ENCODE data around the gene APBB1.
"Not testable (repeated sequence)": the region's sequence is repeated elsewhere in the genome, so short reads cannot be mapped to it uniquely, and the experiment has no call there.

Gene APBB1

DNA sequence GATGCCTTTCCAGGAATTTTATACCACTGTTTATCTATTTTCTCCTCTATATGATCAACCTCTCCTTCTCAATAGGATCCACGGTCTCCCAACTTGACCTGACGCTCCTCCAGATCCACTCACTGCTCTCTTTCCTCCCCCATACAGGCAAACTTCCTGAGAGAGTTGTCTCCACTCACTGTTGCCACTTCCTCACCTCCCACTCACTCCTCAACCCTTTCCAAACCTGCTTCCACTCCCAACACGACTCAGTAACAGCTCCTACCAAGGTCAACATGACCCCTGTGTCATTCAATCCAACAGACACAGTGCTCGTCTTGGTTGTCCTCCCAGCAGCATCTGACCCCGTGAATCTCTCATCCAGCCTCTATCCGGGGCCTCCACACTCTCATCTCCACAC lies 3.1 kb downstream of the APBB1 start:
- no peak for DNase-seq

DNA sequence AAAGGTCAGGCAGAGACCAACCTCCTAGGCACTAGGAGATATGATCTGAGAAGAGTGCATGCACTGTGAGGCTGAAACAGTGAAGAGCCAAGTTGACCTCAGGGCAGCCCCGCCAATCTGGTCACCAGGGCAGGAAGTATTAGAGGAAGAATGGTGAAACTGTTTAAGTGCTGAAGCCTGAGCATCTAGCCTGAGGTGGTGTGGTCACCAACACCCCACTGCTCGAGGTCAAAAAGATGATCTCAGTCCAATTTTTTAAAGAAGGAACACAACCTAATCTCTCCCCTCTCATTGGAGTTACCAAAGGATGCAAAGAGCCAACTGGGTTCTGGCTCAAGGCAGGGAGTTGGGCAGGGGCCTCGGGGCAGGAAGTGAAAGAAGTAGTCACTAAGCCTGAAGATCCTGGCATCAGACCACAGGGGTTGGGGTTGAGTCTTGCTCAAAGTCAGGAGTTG lies 4.0 kb downstream of the APBB1 start:
- DNase-seq: no peak

DNA sequence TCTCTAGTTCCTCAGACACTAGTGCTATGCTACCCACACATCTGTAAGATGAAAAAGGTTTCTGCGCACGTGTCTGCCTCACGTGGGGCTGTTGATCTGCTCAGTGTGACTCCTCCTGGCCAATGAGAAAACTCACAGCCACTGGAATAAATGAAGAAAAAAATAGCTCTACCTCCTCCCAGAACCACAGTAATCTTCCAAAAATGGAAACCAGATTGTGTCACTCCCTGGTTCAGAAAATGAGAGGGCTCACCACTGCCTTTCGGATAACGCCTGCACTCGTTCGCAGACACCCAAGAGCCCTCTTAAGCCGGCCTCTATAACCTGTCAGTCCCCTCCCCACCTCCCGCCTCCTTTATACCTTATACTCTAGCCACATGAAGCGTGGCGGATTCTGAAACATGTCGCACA lies 5.1 kb downstream of the APBB1 start:
- no peak for DNase-seq

DNA sequence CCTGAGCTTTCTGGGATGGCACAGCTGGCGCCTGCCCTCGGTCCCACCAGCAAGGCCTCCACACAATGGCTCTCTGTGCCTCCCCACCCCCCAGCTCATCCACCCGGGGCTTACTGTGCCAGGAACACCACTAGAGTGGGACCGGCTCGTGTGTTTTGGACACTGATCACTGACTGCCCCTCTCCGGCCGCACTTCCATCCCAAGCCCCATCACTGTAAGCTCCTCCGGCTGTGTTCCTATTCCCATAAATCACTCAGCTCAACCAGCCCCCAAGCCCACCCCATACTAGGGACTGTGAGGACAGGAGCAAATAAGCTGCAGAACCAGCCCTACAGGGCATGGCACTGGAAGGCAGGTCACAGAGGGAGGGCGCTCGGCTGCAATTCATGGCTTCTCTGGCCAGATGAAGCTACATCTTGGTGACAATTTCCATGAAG lies 7.3 kb downstream of the APBB1 start:
- no peak for DNase-seq

DNA sequence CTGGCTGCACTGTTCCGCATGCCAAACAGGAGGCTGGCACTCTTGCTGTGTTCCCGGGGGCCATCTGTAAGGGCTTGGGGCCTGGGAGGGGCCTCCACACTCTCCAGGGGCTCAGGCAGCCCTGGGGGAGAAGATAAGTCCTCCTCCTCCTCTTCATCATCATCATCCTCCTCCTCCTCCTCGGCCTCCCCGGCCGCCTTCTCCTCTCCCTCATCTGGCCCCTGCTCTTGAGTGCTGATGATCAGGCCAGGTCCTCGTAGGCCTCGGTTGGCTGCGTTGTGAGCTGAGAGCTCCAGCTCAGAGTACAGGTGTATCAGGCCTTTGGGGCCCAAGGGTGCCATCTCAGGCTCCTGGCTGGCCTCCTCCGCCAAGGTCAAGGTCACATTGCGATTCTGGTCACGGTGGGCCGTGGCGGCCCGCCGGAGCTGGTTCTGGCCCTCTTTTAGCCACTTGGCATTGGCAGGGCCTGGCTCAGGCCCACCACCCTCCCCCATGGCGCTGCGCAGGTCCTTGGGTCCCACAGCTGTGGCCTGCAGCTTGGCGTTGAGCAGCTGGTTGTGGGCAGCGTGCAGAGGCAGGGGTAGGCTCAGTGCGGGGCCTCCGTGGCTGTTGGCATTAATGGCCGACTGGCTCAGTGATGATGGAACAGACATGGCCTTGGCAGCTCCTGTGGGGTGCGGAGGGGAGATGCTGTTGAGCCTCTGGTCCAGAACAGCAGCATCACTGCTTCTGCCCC lies 8.0 kb downstream of the APBB1 start:
- no peak for DNase-seq

DNA sequence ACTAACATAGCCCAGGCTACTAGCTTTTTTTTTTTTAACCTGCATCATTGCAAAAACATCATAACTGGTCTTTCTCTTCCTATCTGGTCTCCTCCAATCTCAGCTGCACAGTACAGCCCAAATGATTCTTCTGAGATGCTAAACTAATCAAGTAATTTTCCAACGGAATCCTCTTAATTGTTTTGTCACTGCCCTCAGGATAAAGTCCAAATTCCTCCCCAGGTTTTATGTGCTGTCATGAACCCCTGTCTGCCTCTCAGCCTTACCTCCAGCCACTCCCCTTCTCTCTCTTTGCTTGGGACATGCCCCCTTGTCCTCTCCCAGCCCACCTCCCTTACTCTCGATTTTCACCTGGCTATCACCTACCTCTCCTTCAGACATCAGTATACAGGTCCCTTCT lies 12.5 kb downstream of the APBB1 start:
- no peak for DNase-seq

DNA sequence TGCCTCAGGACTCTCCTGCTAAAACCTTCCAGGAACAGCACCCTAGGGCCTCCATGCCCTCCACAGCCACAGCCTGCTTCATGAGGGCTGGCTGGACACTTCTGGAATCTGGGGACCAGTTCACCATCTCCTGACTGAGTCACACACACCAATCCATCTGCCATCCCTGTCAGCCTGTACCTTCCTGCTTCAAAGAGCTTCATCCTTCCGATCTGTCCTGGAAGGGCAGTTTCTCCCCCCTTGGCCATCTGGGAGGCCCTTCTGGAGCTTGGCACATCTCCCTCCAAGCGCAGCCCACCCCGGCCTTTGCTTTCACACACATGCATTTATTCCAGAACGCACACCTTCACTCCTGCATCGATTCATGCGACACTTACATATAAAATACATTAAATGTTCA lies 13.0 kb downstream of the APBB1 start:
- DNase-seq: no peak

DNA sequence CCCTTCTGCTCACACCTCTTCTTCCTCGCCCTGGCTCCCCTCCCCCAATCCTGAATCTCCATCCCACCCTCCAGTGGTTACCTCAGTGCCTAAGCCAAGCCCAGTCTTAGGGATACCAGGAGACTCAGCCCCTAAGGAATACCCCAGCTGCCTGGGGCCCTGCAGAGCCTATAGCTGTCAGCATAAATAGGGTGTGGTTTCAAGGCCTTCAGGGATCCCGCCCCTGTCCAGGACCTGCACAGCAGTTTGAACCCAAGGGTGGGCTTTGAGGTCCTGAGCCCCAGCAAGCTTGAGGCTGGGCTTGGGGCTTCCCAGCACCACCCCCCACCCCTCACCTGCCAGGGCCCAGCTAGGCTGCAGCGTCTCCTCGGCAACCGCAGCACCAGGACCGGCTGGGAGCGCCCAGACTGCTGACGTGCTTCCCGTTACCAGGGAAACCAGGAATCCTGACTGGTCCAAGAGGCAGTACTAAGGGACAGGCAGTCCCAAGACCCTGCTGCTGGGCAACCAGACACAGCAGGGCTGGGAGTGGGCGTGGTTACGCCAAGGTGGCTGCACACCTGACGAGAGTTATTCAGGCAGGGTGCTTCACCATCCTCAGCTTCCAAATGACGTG lies 13.7 kb downstream of the APBB1 start:
- DNase-seq: no peak

DNA sequence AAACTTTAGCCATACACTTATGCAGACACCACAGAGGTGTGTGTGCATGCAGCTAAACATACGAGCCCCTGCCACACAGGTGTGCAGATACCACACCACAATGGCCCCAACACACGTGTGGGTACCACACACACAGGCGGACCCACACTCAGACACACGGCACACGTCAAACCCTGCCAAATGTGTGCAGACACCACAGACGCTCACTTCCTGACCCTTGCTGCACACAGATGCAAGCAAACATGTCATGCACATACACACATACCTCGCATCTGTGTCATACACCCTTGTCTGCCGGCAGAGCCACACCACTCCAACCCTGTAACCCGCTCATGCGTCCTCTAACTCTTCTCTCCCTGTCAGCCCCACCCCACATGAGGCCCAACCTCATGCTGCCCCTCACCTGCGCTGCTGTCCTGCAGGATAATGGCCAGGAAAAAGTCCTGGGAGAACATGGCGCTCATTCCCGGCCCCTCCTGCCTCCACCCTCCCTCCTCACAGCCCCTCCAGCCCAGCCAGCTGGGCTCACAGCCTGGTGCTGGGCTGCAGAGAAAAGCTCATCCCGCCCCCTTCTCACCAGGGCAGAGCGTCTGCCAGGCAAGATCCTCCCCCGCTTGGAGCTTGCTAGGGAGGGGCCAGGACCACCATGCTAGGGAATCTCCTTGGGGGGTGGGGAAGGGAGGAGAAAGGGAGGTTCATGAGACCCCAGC lies 14.4 kb downstream of the APBB1 start:
- DNase-seq: no peak

DNA sequence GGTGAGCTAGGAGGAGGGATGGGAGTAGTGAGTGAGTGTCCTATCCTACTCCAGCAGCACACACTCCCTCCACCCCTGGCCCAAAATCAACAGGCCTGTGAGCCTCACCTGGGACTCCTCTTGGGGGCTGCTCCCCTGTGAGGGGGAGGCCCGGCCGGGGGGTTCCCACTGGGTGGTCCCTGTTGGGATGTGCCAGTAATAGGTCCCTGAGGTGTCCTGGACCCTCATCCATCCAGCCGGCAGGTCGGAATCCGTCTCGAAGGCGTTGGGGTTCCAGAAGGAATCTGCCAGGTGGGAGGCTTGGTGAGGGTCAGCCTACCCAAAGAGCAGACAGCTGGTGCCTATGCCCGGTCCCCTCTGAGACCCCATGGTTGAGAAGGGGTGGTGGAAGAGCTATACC lies 15.4 kb downstream of the APBB1 start:
- DNase-seq: no peak

DNA sequence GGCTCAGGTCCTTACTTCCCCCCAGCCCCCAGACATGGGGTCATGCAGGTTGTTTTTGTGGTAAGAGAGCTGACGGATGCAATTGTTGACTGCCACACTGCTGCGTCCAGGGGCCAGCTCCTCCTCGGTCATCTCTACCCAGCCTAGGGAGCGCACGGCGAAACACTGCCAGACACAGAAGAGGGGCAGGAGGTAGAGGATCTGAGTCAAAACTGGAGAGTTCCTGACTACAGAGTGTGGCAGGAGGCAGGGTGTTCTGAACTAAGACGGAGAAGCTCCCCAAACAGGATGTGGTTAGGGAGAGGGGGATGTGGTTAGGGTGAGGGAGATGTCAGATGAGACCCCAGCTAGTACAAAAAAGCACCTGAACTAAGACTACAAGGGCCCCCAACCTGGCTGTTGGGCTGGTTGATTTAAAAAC lies 16.3 kb downstream of the APBB1 start:
- no peak for DNase-seq

DNA sequence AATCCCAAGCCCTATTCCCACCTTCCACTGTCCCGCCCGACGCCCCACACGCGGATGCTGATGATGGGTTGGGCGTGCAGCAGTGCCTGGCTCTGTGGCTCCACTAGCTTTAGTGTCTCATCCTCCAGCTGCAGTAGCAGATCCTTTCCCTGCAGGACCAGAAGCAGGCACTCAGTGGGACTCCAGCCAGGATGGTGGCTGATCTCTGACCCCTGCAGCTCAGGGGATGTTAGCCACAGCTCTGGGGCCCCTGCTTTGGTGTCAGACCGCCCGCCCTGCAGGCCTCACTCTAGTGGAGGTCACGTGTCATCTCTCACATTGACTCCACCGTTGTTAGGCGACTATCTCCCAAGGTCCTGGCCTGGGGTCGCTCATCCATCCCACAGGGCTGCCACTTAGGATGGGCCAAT lies 16.8 kb downstream of the APBB1 start:
- no peak for DNase-seq

DNA sequence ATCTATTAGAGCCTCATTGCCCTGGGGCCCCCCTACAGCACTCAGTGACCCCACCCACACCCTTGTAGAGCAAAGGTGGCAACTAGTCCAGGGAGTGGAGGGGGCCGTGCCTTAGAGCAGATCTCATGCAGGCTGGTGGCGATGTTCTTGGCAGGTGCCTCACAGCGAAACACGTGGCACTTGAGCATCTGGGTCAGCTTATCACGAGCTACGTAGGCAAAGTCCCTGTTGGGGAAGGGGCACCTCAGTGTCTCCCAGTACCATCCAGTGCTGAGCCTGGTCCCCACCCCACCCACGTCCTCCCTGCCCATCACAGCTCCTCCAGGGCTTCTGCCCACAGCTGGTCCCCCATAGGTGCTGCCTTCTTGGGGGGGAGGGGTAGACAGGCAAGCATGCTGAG lies 17.4 kb downstream of the APBB1 start:
- DNase-seq: no peak

DNA sequence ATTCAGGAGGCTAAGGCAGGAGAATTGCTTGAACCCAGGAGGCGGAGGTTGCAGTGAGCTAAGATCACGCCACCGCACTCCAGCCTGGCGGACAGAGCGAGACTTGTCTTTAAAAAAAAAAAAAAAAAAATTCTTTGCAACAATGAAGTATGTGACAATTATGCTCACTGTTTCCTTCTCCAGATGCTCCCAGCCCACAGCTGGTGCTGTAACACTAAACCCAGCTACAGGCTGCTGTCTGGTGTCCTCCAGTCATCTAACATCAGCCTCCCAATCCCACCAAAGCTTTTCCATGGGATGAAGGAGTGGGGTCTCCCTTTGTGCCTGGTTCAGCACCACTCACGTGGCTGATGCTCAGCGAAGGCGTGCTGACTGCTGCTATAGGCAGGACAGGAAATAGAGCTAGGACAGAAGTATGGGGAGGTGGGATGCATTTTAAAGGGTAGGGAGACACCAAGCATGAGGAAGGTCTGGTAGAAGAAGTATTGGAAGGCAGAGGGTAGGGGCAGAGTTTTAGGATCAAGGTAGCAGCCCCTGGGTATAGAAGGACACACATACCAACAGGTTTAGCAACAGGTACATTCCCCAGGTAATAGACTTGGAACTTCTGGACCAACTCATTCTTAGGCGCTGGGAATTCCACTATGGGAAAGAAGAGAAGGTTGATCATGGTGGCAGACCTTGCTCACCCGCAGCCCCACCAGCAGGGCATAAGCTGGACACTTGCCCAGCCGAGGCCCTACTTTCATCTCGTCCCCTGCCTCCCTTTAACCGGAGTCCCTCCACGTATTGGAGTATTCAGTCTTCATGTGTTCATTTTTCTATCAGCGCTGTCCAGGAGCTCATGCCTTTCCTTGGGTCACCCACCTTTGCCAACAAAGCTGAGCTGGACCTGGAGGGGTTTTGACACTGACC lies 18.2 kb downstream of the APBB1 start:
- DNase-seq: no peak

DNA sequence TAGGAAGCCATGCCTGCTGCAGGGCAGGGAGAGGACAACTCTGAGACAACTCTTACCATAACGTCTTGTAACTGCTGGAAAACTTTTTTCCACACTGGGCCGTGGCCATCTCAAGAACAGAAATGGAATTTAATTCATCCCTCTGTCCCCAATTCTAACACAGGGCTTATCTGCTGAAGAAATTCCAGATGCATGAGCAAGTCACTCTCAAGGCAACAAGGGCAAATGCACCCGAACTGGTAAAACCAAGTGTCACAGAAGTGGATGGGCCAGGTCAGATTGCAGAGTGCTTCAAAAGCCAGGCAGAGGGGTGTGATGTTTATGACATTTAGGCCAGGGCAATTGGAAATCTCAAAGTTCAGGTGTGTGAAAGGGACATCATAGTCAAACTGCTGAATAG lies 21.3 kb downstream of the APBB1 start:
- no peak for DNase-seq

DNA sequence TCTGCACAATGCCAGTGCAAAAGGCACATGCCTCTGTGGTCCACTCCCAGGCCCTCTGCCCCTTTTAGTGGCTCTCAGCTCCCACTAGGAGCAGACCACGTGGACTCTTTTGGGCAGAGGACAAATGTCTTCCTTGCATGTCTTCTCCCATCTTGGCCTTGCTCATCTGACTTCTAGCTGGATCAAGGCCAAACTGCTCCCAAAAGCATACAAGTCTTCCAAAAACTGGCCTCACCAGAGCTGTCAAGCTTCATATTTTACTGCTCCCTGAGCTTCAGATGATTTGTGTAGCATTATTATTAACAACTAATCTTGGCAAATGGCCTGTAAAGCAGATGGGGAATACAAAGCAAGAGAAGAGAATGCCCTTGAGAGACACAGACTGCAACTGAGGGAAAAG lies 21.7 kb downstream of the APBB1 start:
- no peak for DNase-seq

DNA sequence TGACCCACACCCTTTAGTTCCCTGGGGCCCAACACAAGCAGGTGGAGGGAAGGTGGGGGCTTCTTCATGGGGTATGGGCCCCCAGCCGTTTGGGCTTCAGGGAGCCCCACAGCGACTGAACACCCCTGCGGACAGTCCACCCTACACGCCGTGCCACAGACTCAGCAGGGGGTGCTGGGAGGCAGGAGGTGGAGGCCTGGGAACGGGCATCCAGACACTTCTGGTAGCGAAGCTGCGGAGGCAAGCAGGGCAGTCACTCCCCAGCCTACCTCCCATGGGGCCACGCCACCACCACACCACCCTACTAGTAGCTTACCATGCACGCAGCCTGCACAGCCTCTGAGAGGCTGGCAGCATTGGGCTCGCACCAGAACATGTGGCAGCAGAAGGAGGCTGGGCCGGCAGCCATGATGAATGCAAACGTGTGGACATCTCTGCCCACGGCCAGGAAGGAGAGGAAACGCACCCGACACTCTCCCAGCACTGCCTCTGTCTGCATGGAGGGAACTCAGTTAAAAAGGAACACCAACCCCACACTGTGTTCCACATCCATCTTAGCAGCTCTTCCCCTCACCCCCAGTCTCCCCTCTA lies 23.3 kb downstream of the APBB1 start:
- DNase-seq: no peak

DNA sequence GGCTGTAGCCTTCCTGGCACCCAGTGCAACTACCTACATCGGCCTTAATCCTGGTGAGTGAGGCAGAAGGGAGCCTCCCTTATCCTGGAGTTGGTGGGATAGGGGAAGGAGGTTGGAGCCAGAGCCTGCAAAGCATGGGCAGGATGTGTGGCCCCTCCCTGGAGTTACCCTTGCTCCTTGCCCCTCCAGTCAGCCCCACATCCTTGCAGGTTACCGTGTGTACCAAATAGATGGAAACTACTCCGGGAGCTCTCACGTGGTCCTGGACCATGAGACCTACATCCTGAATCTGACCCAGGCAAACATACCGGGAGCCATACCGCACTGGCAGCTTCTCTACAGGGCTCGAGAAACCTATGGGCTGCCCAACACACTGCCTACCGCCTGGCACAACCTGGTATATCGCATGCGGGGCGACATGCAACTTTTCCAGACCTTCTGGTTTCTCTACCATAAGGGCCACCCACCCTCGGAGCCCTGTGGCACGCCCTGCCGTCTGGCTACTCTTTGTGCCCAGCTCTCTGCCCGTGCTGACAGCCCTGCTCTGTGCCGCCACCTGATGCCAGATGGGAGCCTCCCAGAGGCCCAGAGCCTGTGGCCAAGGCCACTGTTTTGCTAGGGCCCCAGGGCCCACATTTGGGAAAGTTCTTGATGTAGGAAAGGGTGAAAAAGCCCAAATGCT lies 24.8 kb downstream of the APBB1 start:
- DNase-seq: no peak

DNA sequence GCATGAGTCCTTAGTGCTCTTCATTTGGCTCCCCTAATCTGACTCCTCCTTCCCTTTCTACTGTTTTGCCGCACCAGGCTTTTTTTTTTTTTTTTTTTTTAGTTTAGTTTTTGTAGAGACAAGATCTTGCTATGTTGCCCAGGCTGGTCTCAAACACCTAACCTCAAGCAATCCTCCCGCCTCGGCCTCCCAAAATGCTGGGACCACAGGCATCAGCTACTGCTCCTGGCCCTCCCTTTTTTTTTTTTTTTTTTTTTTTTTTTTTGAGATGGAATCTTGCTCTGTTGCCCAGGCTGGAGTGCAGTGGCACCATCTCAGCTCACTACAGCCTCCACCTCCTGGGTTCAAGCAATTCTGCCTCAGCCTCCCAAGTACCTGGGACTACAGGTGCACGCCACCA lies 26.6 kb downstream of the APBB1 start:
- not testable (repeated sequence) for DNase-seq

DNA sequence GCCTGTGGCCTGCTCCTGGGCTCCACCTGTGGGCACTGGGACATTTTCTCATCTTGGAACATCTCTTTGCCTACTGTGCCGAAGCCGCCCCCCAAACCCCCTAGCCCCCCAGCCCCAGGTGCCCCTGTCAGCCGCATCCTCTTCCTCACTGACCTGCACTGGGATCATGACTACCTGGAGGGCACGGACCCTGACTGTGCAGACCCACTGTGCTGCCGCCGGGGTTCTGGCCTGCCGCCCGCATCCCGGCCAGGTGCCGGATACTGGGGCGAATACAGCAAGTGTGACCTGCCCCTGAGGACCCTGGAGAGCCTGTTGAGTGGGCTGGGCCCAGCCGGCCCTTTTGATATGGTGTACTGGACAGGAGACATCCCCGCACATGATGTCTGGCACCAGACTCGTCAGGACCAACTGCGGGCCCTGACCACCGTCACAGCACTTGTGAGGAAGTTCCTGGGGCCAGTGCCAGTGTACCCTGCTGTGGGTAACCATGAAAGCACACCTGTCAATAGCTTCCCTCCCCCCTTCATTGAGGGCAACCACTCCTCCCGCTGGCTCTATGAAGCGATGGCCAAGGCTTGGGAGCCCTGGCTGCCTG lies 27.3 kb downstream of the APBB1 start:
- DNase-seq: no peak

DNA sequence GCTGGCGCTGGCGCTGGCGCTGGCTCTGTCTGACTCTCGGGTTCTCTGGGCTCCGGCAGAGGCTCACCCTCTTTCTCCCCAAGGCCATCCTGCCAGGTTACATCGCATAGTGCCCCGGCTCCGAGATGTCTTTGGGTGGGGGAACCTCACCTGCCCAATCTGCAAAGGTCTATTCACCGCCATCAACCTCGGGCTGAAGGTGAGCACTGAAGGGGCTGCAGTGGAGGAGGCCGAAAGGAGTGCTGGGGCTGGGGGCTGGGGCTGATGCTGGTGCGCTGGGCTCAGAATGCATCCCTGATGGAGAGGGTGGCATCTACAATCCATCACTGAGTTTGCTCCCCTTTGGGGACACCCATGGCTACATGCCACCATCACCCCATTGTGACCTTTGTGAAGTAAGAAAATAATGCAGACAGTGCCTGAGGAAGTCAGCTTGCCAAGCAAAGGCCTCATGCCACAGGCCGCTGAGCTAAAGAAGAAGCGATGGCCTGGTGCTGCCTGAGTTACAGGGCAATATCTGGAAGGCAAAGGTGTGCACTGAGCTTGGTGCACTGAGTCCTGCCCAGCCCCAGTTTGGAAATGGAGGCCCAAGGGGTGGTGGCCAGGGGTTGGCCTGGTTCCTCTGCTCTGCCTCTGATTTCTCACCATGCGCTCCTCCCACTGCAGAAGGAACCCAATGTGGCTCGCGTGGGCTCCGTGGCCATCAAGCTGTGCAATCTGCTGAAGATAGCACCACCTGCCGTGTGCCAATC lies 28.0 kb downstream of the APBB1 start:
- DNase-seq: no peak
